Prostate gland (tissue), 2 donors: ENCODE measurements around the gene CD83.

Experiments used
- POLR2AphosphoS5 ChIP-seq: sonication (generic); formaldehyde crosslinking; IDR thresholded peaks from one replicate; pipeline ENCODE4 v1.6.1; 2017; ENCODE audit warnings: antibody characterized with exemption
- TF ChIP-seq, protein P1 (sequence below), 4 experiments: fragments of 200-600 bp in 2 of 4; fragments of 450-650 bp in 2 of 4; sonication (generic) in 2 of 4; IDR thresholded peaks; 1 replicate in 3 of 4; 2 replicates in 1 of 4; pipeline ENCODE4 v1.5.1; 2016 to 2019; ENCODE audit warnings: antibody characterized with exemption in 4 of 4, mild to moderate bottlenecking in 2 of 4, moderate library complexity in 2 of 4

DNA sequence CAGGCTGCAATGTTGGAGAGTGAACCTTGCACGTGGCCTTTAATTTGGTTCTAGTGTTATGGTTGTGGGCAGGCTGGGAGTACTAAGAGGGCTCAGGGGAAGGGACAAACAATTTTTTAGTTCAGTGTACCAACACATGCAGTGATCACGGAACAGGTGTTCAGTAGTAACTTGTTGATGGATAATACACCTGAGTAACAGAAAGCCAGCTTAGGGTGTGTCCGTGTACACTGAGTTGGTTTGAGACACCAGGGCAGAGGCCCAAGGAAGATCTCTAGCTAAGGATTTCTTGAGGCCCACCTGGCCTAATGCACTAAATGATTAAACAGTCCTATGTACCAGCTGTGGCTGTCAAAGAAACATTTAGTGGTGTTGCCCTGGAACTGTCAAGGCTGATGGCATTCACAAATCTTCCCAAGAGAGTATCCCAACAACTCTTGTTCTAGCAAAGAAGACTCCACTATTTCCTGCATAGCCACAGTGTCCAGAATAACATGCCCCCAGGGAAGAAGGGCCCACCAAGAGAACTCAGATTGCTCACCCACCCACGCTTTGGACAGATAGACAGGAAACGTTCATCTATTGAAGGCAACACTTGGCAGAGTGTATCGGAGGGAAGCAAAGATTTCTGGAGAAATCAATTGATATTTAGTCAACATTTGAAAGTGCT is 60.0 kb downstream of the CD83 start:
- TF ChIP-seq, protein P1, sequence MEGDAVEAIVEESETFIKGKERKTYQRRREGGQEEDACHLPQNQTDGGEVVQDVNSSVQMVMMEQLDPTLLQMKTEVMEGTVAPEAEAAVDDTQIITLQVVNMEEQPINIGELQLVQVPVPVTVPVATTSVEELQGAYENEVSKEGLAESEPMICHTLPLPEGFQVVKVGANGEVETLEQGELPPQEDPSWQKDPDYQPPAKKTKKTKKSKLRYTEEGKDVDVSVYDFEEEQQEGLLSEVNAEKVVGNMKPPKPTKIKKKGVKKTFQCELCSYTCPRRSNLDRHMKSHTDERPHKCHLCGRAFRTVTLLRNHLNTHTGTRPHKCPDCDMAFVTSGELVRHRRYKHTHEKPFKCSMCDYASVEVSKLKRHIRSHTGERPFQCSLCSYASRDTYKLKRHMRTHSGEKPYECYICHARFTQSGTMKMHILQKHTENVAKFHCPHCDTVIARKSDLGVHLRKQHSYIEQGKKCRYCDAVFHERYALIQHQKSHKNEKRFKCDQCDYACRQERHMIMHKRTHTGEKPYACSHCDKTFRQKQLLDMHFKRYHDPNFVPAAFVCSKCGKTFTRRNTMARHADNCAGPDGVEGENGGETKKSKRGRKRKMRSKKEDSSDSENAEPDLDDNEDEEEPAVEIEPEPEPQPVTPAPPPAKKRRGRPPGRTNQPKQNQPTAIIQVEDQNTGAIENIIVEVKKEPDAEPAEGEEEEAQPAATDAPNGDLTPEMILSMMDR (IDR thresholded peaks at IDR 0.05) = no peak
- TF ChIP-seq POLR2AphosphoS5 = no peak
